ENCODE results near the gene TGM1. TPM values are rescaled to one million over a fixed set of nuclear protein-coding genes. Genes with fewer than 3 reads are reported as not detected.

The TGM1 gene
- total and polyA plus RNA-seq, 4 donors: 0.28 to 1.5 (median 0.76) TPM

GRCh38 chr14:24267516-24267915 is 4.5 kb upstream of the TGM1 start:
- no peak for DNase-seq (ENCODE audit: low spot score)
- Histone ChIP-seq H3K9ac (ENCODE audit: low read depth in 1 of 2, low read length in 2 of 2) (no peak overlapping the region), H3K9me3 (ENCODE audit: control insufficient read depth in 4 of 4, low read length in 3 of 4) (no peaks in the 10 kb centered on the region), H3K36me3 (ENCODE audit: control insufficient read depth in 4 of 4, insufficient read depth in 3 of 4, low read depth in 1 of 4, low read length in 3 of 4) (peaks cover 0 to 38% (median 10%) of the 10 kb centered on the region in 4 donors), H3K27ac (ENCODE audit: low read depth in 1 of 2, low read length in 2 of 2) (no peak overlapping the region), H3K4me1 (ENCODE audit: control insufficient read depth in 4 of 4, insufficient read depth in 4 of 4, low read length in 3 of 4) (peaks cover 1 to 11% (median 4%) of the 10 kb centered on the region in 4 donors), H3K27me3 (ENCODE audit: control insufficient read depth in 4 of 4, insufficient read depth in 4 of 4, low read length in 3 of 4) (no peaks in the 10 kb centered on the region), H3K4me3 (ENCODE audit: low read depth in 1 of 3, low read length in 3 of 3) (no peak overlapping the region)
- no peak for TF ChIP-seq ZBTB33 (IDR thresholded peaks at IDR 0.05)
- no peak for TF ChIP-seq EGR1 (IDR thresholded peaks at IDR 0.05; ENCODE audit: low read depth in 2 of 2)
- no peak for TF ChIP-seq SP1 (IDR thresholded peaks at IDR 0.05)
- 95% methylated on average over 9 of the region's 9 CpGs for WGBS

- TF ChIP-seq ATF3 (IDR thresholded peaks at IDR 0.05): no peak
- no peak for TF ChIP-seq RAD21 (IDR thresholded peaks at IDR 0.05)
- TF ChIP-seq ZBTB33 (IDR thresholded peaks at IDR 0.05): no peak
- TF ChIP-seq MAX (IDR thresholded peaks at IDR 0.05): no peak
- no peak for TF ChIP-seq GABPA (IDR thresholded peaks at IDR 0.05 in 1 of 2, conservative IDR thresholded peaks at IDR 0.05 in 1 of 2)
- TF ChIP-seq TAF1 (conservative IDR thresholded peaks at IDR 0.05): no peak
- TF ChIP-seq REST (IDR thresholded peaks at IDR 0.05): no peak
- TF ChIP-seq FOXA1 (IDR thresholded peaks at IDR 0.05): no peak
- TF ChIP-seq NR2F2 (IDR thresholded peaks at IDR 0.05): no peak
- TF ChIP-seq SP1 (IDR thresholded peaks at IDR 0.05): no peak
- TF ChIP-seq FOXA2 (IDR thresholded peaks at IDR 0.05): no peak
- TF ChIP-seq HNF4A (conservative IDR thresholded peaks at IDR 0.05): no peak
- TF ChIP-seq RXRA (IDR thresholded peaks at IDR 0.05): no peak
Measured at GRCh38 chr14:24266344-24267244, 3.6 kb upstream of the TGM1 start.

More at GRCh38 chr14:24266344-24267244, 3.6 kb upstream of the TGM1 start:
- Histone ChIP-seq H3K27ac (ENCODE audit: low read depth in 1 of 2, low read length in 2 of 2) (no peak overlapping the region), H3K9me3 (ENCODE audit: control insufficient read depth in 4 of 4, low read length in 3 of 4) (no peaks in the 10 kb centered on the region), H3K27me3 (ENCODE audit: control insufficient read depth in 4 of 4, insufficient read depth in 4 of 4, low read length in 3 of 4) (no peaks in the 10 kb centered on the region), H3K36me3 (ENCODE audit: control insufficient read depth in 4 of 4, insufficient read depth in 3 of 4, low read depth in 1 of 4, low read length in 3 of 4) (peaks cover 0 to 38% (median 10%) of the 10 kb centered on the region in 4 donors), H3K4me1 (ENCODE audit: control insufficient read depth in 4 of 4, insufficient read depth in 4 of 4, low read length in 3 of 4) (peaks cover 0 to 5% (median 3%) of the 10 kb centered on the region in 4 donors), H3K4me3 (ENCODE audit: low read depth in 1 of 3, low read length in 3 of 3) (no peak overlapping the region), H3K9ac (ENCODE audit: low read depth in 1 of 2, low read length in 2 of 2) (no peak overlapping the region)
- WGBS: 89% methylated on average over 18 of the region's 18 CpGs
- DNase-seq (ENCODE audit: low spot score): no peak

Data from liver (tissue), 9 donors.